Testis (tissue), 3 donors: Measurements from ENCODE around the gene ALK. TPM values are rescaled to one million over a fixed set of nuclear protein-coding genes. Genes with fewer than 3 reads are reported as not detected.

Experiments
- DNase-seq: peaks from one replicate; pipeline ENCODE4 v3.0.0-alpha.2; 2019
- H3K27ac ChIP-seq, 2 donors: fragments of 200-600 bp; sonication (generic); one replicate each; pipeline ENCODE4 v1.5.1; 2019
- H3K27me3 ChIP-seq: fragments of 200-600 bp; sonication (generic); one replicate; pipeline ENCODE4 v1.5.1; 2019
- H3K36me3 ChIP-seq: fragments of 200-600 bp; sonication (generic); one replicate; pipeline ENCODE4 v1.5.1; 2017; ENCODE audit warnings: low read depth; ENCODE audit errors: missing control alignments
- H3K4me1 ChIP-seq: fragments of 200-600 bp; sonication (generic); one replicate; pipeline ENCODE4 v1.5.1; 2019
- H3K4me3 ChIP-seq, 2 donors: fragments of 200-600 bp; sonication (generic); one replicate each; pipeline ENCODE4 v1.5.1; 2017 to 2019
- H3K9me3 ChIP-seq: fragments of 200-600 bp; sonication (generic); one replicate; pipeline ENCODE4 v1.5.1; 2017
- CTCF ChIP-seq, 3 experiments: fragments of 450-650 bp in 2 of 3; fragments of 200-600 bp in 1 of 3; sonication (generic) in 1 of 3; IDR thresholded peaks; one replicate each; pipeline ENCODE4 v1.5.1; 2016 to 2019; ENCODE audit warnings: antibody characterized with exemption in 3 of 3, mild to moderate bottlenecking in 2 of 3, moderate library complexity in 1 of 3
- POLR2A ChIP-seq: fragments of 450-650 bp; IDR thresholded peaks from one replicate; pipeline ENCODE4 v1.6.1; 2017; ENCODE audit warnings: antibody characterized with exemption, mild to moderate bottlenecking, moderate library complexity
- WGBS, 2 donors: methylation state at CpG; one replicate each; pipeline ENCODE4 v1.1.5; 2018; 5-methylcytosine and 5-hydroxymethylcytosine counted together
- intact Hi-C: fragments of 100-400 bp; cut with DNase I; formaldehyde crosslinking; loops from one replicate; pipeline ENCODE4 v1.15.1; 2023; ENCODE audit warnings: low total_unique reads
- polyA plus RNA-seq: library from polyadenylated mRNA; stranded (reverse); fragments of 350-450 nt; fragmentation: Illumina TruSeq; extraction: RNeasy Lipid Tissue Mini Kit (QIAGEN cat#74804); gene quantifications from one replicate; pipeline ENCODE4 v1.2.3, GENCODE V29; 2014; ENCODE audit warnings: low read depth, low replicate concordance; ENCODE audit not compliant: insufficient read depth
- total RNA-seq, 2 donors: library from RNA; depleted of rRNA; stranded (reverse); fragments of >200 nt; gene quantifications; one replicate each; pipeline ENCODE4 v1.2.3, GENCODE V29; 2016

The ALK gene
- total and polyA plus RNA-seq, 3 donors from 2014 or later: 2.1 to 3.8 (median 3.8) TPM

- Histone ChIP-seq H3K27ac (no peak overlapping the region), H3K4me1 (no peaks in the 10 kb centered on the region), H3K9me3 (no peaks in the 10 kb centered on the region), H3K4me3 (no peak overlapping the region), H3K27me3 (no peaks in the 10 kb centered on the region), H3K36me3 (no peaks in the 10 kb centered on the region)
- intact Hi-C loops: no loop called here
- TF ChIP-seq CTCF (IDR thresholded peaks at IDR 0.05) (no peak), POLR2A (no peak)
- WGBS, 2 donors: 46 to 68% methylated on average over 6 to 7 of the region's 7 CpGs
- DNase-seq: no peak
Observed at GRCh38 chr2:29193681-29194080, 727.7 kb downstream of the ALK start.

- DNase-seq: no peak
- no peaks in the 10 kb centered on the region for H3K27me3 ChIP-seq
- H3K27ac ChIP-seq: no peak overlapping the region
- no peaks in the 10 kb centered on the region for H3K36me3 ChIP-seq
- H3K4me1 ChIP-seq: no peaks in the 10 kb centered on the region
- no peaks in the 10 kb centered on the region for H3K9me3 ChIP-seq
- TF ChIP-seq CTCF (IDR thresholded peaks at IDR 0.05): no peak
- no peak for TF ChIP-seq POLR2A
- H3K4me3 ChIP-seq: no peak overlapping the region
- WGBS, 2 donors: 78 to 79% methylated on average over 12 of the region's 12 CpGs
- intact Hi-C loops: no loop called here
Observed at GRCh38 chr2:29193111-29193510, 728.3 kb downstream of the ALK start.

- Histone ChIP-seq H3K4me1 (no peaks in the 10 kb centered on the region), H3K27ac (no peak overlapping the region), H3K4me3 (no peak overlapping the region), H3K9me3 (no peaks in the 10 kb centered on the region), H3K36me3 (no peaks in the 10 kb centered on the region), H3K27me3 (no peaks in the 10 kb centered on the region)
- no peak for TF ChIP-seq CTCF (IDR thresholded peaks at IDR 0.05)
- TF ChIP-seq POLR2A: no peak
- no peak for DNase-seq
- 84 to 87% methylated on average over 3 of the region's 3 CpGs for WGBS, 2 donors
- intact Hi-C loops: no loop called here
Observed at GRCh38 chr2:29192526-29192925, 728.9 kb downstream of the ALK start.

- intact Hi-C loops: no loop called here
- Histone ChIP-seq H3K9me3 (no peaks in the 10 kb centered on the region), H3K27ac (no peak overlapping the region), H3K36me3 (no peaks in the 10 kb centered on the region), H3K4me3 (no peak overlapping the region), H3K4me1 (no peaks in the 10 kb centered on the region), H3K27me3 (no peaks in the 10 kb centered on the region)
- 93 to 95% methylated on average over 6 of the region's 6 CpGs for WGBS, 2 donors
- TF ChIP-seq CTCF (IDR thresholded peaks at IDR 0.05): no peak
- no peak for TF ChIP-seq POLR2A
- no peak for DNase-seq
Observed at GRCh38 chr2:29191817-29192216, 729.6 kb downstream of the ALK start.

- TF ChIP-seq POLR2A (no peak), CTCF (IDR thresholded peaks at IDR 0.05) (no peak)
- Histone ChIP-seq H3K27me3 (no peaks in the 10 kb centered on the region), H3K36me3 (no peaks in the 10 kb centered on the region), H3K9me3 (no peaks in the 10 kb centered on the region), H3K4me1 (no peaks in the 10 kb centered on the region), H3K27ac (no peak overlapping the region), H3K4me3 (no peak overlapping the region)
- WGBS, 2 donors: 93% methylated on average over 5 of the region's 5 CpGs
- intact Hi-C loops: loop anchor here (10.0 kb wide), 1 partner anchor 224 kb away; no protein-coding TSS in a partner anchor
- DNase-seq: no peak
Observed at GRCh38 chr2:29189052-29189451, 732.3 kb downstream of the ALK start.
